ENCODE results near the gene ATP6V1D.
A peak's percentile ranks its signal among the peaks of the same experiment; 100 is the strongest.
"Not testable (repeated sequence)": the region's sequence is repeated elsewhere in the genome, so short reads cannot be mapped to it uniquely, and the experiment has no call there.

Gene ATP6V1D

DNA sequence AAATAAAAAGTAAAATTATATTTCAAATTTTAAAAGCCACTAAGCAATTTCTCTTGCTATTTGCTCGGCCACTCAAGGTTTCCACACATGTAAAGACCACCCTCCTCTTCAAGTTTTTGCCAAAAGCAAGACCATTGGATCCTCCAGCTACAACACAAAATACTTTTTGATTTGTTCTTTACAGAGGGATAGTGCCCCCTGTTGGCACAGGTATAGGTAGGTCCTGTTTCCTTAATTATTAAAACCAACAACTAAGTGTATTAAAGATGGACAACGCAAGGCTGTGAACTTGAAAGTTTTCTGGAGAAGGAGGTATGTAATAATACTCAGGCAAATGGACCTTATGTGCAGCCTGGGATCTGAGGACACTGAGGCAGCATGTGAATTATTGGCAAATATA is 23.8 kb downstream of the ATP6V1D start:
- TF ChIP-seq EZH2phosphoT487 (IDR thresholded peaks at IDR 0.05; ENCODE audit: borderline replicate concordance), result no peak
- TF ChIP-seq, protein P1, sequence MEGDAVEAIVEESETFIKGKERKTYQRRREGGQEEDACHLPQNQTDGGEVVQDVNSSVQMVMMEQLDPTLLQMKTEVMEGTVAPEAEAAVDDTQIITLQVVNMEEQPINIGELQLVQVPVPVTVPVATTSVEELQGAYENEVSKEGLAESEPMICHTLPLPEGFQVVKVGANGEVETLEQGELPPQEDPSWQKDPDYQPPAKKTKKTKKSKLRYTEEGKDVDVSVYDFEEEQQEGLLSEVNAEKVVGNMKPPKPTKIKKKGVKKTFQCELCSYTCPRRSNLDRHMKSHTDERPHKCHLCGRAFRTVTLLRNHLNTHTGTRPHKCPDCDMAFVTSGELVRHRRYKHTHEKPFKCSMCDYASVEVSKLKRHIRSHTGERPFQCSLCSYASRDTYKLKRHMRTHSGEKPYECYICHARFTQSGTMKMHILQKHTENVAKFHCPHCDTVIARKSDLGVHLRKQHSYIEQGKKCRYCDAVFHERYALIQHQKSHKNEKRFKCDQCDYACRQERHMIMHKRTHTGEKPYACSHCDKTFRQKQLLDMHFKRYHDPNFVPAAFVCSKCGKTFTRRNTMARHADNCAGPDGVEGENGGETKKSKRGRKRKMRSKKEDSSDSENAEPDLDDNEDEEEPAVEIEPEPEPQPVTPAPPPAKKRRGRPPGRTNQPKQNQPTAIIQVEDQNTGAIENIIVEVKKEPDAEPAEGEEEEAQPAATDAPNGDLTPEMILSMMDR (conservative IDR thresholded peaks at IDR 0.05; ENCODE audit: low read length), result peak; percentile 70
- Histone ChIP-seq H3K36me3 (ENCODE audit: insufficient read depth, low read length) (peaks cover 68% of the 10 kb centered on the region), H3K4me3 (ENCODE audit: low read length, poor library complexity, severe bottlenecking) (no peak overlapping the region), H3K4me1 (ENCODE audit: insufficient read depth, low read length, poor library complexity, severe bottlenecking) (no peaks in the 10 kb centered on the region), H3K9ac (ENCODE audit: low read depth, low read length, poor library complexity, severe bottlenecking) (no peak overlapping the region), H3K9me3 (ENCODE audit: insufficient read depth, low read depth, low read length) (no peaks in the 10 kb centered on the region), H4K20me1 (ENCODE audit: insufficient read depth, low read length, poor library complexity, severe bottlenecking) (no peaks in the 10 kb centered on the region), H2AFZ (ENCODE audit: low read length) (no peak overlapping the region), H3F3A (ENCODE audit: low read depth) (no peaks in the 10 kb centered on the region), H3K9me2 (replicated peaks; ENCODE audit: low read depth, low read length) (no peaks in the 10 kb centered on the region), H3K27me3 (ENCODE audit: insufficient read depth, low read length, poor library complexity, severe bottlenecking) (no peaks in the 10 kb centered on the region), H3K79me2 (ENCODE audit: insufficient read depth, low read length) (no peaks in the 10 kb centered on the region), H3K4me2 (ENCODE audit: low read depth, low read length, poor library complexity, severe bottlenecking) (no peak overlapping the region)

DNA sequence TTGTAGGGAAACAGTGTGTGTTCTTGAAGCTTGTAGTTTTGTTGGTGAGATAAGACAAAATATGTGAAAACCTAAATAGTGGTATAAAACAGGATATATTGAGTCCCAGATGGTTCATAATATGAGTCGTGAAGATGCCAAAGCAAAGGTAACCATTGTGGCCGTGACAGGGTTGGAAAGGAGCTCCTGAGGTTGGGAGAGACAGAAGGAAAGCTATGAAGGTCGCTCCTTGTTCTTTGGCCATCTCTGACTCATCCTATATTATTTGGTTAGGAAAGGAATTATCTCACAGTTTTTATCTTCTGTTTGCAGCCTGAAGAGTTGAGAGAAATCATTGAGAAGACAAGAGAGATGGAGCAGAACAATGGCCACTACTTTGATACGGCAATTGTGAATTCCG is 27.1 kb downstream of the ATP6V1D start:
- Histone ChIP-seq H3F3A (ENCODE audit: low read depth) (no peaks in the 10 kb centered on the region), H3K36me3 (ENCODE audit: insufficient read depth, low read length) (peaks cover 44% of the 10 kb centered on the region; the same call in 1 of the 2 replicates), H3K27me3 (ENCODE audit: insufficient read depth, low read length, poor library complexity, severe bottlenecking) (no peaks in the 10 kb centered on the region), H3K9me2 (replicated peaks; ENCODE audit: low read depth, low read length) (no peaks in the 10 kb centered on the region), H3K4me1 (ENCODE audit: insufficient read depth, low read length, poor library complexity, severe bottlenecking) (no peaks in the 10 kb centered on the region), H3K4me3 (ENCODE audit: low read length, poor library complexity, severe bottlenecking) (no peak overlapping the region), H3K9me3 (ENCODE audit: insufficient read depth, low read depth, low read length) (no peaks in the 10 kb centered on the region), H2AFZ (ENCODE audit: low read length) (no peak overlapping the region), H3K9ac (ENCODE audit: low read depth, low read length, poor library complexity, severe bottlenecking) (no peak overlapping the region), H3K79me2 (ENCODE audit: insufficient read depth, low read length) (no peaks in the 10 kb centered on the region), H3K4me2 (ENCODE audit: low read depth, low read length, poor library complexity, severe bottlenecking) (no peak overlapping the region), H4K20me1 (ENCODE audit: insufficient read depth, low read length, poor library complexity, severe bottlenecking) (no peaks in the 10 kb centered on the region)
- TF ChIP-seq EZH2phosphoT487 (IDR thresholded peaks at IDR 0.05; ENCODE audit: borderline replicate concordance), result no peak
- TF ChIP-seq, protein P1 (conservative IDR thresholded peaks at IDR 0.05; ENCODE audit: low read length), result no peak

DNA sequence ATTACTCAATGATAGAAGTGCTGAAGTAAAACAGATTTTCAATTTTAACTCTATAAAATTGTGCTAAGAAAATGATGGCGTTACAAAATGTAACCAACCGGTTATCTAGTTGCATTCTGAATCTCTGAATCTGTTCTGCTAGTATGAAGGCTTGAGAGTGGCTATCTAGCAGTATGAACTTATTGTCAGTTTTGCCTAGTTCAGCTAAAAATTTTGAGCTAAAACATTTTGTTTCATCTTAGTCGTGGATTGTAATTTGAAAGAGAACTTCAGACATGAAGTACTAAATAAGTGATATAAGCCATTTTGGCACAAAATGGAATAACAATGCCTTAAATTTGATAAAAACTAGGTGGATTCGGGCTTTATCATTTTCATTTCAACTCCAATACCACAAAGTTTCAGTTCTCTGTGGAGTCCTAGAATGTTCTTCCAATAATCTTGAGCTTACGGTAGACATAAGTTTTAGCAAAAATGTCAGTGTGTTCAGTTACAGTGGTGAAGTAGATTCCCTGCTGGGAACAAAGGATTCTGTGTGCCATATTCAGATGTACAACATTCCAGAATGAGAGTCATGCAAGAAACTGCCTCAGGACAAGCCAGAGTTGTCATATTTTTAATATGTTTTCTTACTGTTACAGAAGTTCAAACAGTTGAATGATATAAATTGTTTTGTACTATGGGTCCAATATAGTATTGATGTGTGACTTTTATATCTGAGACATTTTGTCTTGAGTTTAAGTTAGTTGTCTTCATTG is 28.1 kb downstream of the ATP6V1D start:
- no peaks in the 10 kb centered on the region for H4K20me1 ChIP-seq (ENCODE audit: insufficient read depth, low read length, poor library complexity, severe bottlenecking)
- TF ChIP-seq, protein P1 (conservative IDR thresholded peaks at IDR 0.05; ENCODE audit: low read length), result no peak
- no peak for TF ChIP-seq EZH2phosphoT487 (IDR thresholded peaks at IDR 0.05; ENCODE audit: borderline replicate concordance)
- no peaks in the 10 kb centered on the region for H3F3A ChIP-seq (ENCODE audit: low read depth)
- no peak overlapping the region for H3K4me3 ChIP-seq (ENCODE audit: low read length, poor library complexity, severe bottlenecking)
- no peak overlapping the region for H3K9ac ChIP-seq (ENCODE audit: low read depth, low read length, poor library complexity, severe bottlenecking)
- no peaks in the 10 kb centered on the region for H3K27me3 ChIP-seq (ENCODE audit: insufficient read depth, low read length, poor library complexity, severe bottlenecking)
- no peak overlapping the region for H2AFZ ChIP-seq (ENCODE audit: low read length)
- no peaks in the 10 kb centered on the region for H3K4me1 ChIP-seq (ENCODE audit: insufficient read depth, low read length, poor library complexity, severe bottlenecking)
- no peaks in the 10 kb centered on the region for H3K9me3 ChIP-seq (ENCODE audit: insufficient read depth, low read depth, low read length)
- H3K36me3 ChIP-seq (ENCODE audit: insufficient read depth, low read length), result peaks cover 34% of the 10 kb centered on the region; the same call in 1 of the 2 replicates
- H3K4me2 ChIP-seq (ENCODE audit: low read depth, low read length, poor library complexity, severe bottlenecking), result no peak overlapping the region
- no peaks in the 10 kb centered on the region for H3K9me2 ChIP-seq (replicated peaks; ENCODE audit: low read depth, low read length)
- no peaks in the 10 kb centered on the region for H3K79me2 ChIP-seq (ENCODE audit: insufficient read depth, low read length)

DNA sequence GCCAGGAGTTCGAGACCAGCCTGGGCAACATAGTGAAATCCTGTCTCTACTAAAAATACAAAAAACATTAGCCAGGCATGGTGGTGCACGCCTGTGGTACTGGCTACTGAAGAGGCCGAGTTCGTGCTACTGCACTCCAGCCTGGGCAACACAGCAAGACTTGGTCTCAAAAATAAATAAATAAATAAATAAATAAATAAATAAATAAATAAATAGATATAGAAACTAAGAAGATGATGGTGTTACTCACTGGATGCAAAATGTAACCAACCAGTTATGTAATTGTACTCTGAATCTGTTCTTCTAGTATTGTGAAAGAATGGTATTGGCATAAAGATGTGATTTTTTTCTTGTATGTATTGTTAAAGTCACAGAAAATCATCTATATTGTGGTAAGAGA is 29.9 kb downstream of the ATP6V1D start:
- H3F3A ChIP-seq (ENCODE audit: low read depth); H2AFZ ChIP-seq (ENCODE audit: low read length); H3K79me2 ChIP-seq (ENCODE audit: insufficient read depth, low read length); H3K9me3 ChIP-seq (ENCODE audit: insufficient read depth, low read depth, low read length); H3K4me1 ChIP-seq (ENCODE audit: insufficient read depth, low read length, poor library complexity, severe bottlenecking); H4K20me1 ChIP-seq (ENCODE audit: insufficient read depth, low read length, poor library complexity, severe bottlenecking); H3K9ac ChIP-seq (ENCODE audit: low read depth, low read length, poor library complexity, severe bottlenecking); H3K27me3 ChIP-seq (ENCODE audit: insufficient read depth, low read length, poor library complexity, severe bottlenecking); H3K9me2 ChIP-seq (replicated peaks; ENCODE audit: low read depth, low read length); H3K4me2 ChIP-seq (ENCODE audit: low read depth, low read length, poor library complexity, severe bottlenecking); H3K4me3 ChIP-seq (ENCODE audit: low read length, poor library complexity, severe bottlenecking): not testable (repeated sequence)
- H3K36me3 ChIP-seq (ENCODE audit: insufficient read depth, low read length), result peaks cover 28% of the 10 kb centered on the region; the same call in 1 of the 2 replicates

Measured in Loucy (cell line).